ENCODE data around the gene OLFML2B. TPM values are rescaled to one million over a fixed set of nuclear protein-coding genes. Genes with fewer than 3 reads are reported as not detected.

OLFML2B gene
- total RNA-seq, 1 experiment from 2014 or later, result 1.8 TPM

DNA sequence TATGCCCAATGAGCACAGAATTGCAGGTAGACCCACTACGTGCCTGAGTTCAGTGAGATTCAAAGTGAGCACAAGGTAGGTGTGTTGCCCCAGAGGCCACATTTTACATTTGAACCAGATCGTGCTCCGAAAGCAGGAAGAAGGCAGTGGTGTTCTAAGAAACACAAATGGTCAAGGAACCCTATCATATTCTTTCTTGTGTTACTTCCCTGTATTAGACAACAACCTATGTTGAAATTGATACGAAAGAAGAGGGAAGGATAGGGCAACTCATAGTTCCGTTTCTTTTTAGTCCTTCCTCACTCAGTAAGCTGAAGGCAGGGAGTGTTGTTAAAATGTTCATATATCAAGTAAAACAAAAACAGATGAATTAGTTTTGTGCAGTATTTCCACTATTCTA lies 33.9 kb downstream of the OLFML2B start:
- H3K36me3 ChIP-seq, result no peaks in the 10 kb centered on the region
- peaks cover 17% of the 10 kb centered on the region for H3K9me3 ChIP-seq (replicated peaks)
- H3K4me3 ChIP-seq, result no peak overlapping the region
- H3K27me3 ChIP-seq (replicated peaks), result no peaks in the 10 kb centered on the region
- DNase-seq (ENCODE audit: low read depth in 1 of 2, low spot score in 2 of 2), result no peak
- H3K4me1 ChIP-seq (replicated peaks), result peaks cover 8% of the 10 kb centered on the region
- H3K27ac ChIP-seq, result no peak overlapping the region

DNA sequence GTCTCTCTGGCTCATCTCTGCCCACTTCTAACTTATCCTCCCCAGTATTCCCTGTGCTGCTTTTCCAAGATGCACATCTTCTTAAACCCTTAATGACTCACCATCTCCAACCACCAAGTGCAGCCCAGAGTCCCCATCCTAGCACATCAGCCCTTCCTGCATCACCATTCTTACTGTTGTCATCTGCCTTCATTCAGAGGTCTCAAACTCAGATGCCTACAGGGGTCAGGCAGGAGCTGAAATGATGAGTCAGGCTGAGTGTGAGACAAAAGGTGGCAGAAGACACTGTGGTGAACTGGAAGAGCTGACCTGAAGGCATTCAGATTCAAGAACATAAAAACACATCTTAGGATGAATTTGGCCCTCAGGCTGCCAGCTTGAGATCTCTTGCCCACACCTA lies 34.6 kb downstream of the OLFML2B start:
- Histone ChIP-seq H3K27me3 (replicated peaks) (no peaks in the 10 kb centered on the region), H3K9me3 (replicated peaks) (peaks cover 17% of the 10 kb centered on the region), H3K27ac (no peak overlapping the region), H3K36me3 (no peaks in the 10 kb centered on the region), H3K4me3 (no peak overlapping the region), H3K4me1 (replicated peaks) (peaks cover 8% of the 10 kb centered on the region)
- no peak for DNase-seq (ENCODE audit: low read depth in 1 of 2, low spot score in 2 of 2)

DNA sequence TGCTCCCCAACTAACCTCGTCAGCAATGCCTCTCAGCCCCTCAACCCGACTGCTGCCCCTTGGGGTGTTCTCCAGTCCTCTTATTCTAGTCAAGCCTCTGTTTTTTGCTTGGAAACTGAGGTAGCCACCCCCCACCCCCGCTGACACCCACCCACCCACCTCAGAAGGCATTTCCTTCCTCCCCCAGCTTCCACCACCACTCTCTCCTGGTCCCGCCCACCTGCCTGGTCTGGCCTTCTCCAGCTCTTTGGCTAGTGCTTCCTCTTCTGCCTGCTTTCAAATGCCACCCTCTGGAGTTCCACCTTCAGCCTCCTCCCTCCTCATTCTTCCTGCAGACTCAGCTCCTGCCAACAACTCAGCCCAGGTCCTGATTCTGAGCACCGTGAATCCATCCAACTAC lies 35.3 kb downstream of the OLFML2B start:
- Histone ChIP-seq H3K27me3 (replicated peaks) (no peaks in the 10 kb centered on the region), H3K36me3 (no peaks in the 10 kb centered on the region), H3K9me3 (replicated peaks) (peaks cover 17% of the 10 kb centered on the region), H3K4me3 (no peak overlapping the region), H3K4me1 (replicated peaks) (peaks cover 8% of the 10 kb centered on the region), H3K27ac (no peak overlapping the region)
- no peak for DNase-seq (ENCODE audit: low read depth in 1 of 2, low spot score in 2 of 2)

DNA sequence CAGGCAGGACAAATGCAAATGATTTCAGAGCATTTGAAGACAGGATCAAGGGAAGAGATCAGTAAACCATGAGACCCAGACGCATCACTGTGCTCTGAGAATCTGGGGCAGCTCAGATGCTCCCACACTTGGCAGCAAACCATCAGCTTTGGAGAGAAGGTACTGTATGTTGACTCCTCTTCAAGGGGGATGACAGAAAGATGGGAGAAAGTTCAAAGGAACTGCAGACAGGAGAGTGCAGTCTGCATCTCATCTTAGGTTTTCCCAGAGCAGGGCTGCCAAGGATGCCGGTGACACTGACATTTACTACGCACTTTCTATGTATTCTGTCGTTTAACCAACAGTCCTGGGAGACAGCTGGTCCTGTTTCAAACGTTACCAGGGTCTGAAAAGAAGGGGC lies 35.8 kb downstream of the OLFML2B start:
- no peak overlapping the region for H3K27ac ChIP-seq
- H3K4me3 ChIP-seq, result no peak overlapping the region
- no peak for DNase-seq (ENCODE audit: low read depth in 1 of 2, low spot score in 2 of 2)
- peaks cover 8% of the 10 kb centered on the region for H3K4me1 ChIP-seq (replicated peaks)
- no peaks in the 10 kb centered on the region for H3K36me3 ChIP-seq
- peaks cover 17% of the 10 kb centered on the region for H3K9me3 ChIP-seq (replicated peaks)
- no peaks in the 10 kb centered on the region for H3K27me3 ChIP-seq (replicated peaks)

DNA sequence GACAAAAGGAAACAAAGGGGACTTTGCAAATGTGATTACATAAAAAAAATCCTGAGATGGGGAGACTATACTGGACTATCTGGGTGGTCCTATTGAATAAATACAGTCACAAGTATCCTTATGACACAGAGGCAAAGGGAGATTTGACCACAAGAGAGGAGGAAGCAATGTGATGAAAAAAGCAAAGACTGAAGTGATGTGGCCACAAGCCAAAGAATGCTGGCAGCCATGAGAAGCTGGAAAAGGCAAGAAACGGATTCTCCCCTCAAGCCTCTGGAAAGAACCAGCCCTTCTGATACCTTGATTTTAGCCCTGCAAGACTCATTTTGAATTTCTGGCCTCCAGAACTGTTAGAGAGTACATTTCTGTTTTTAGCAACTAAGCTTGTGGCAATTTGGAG lies 36.4 kb downstream of the OLFML2B start:
- Histone ChIP-seq H3K36me3 (no peaks in the 10 kb centered on the region), H3K27me3 (replicated peaks) (no peaks in the 10 kb centered on the region), H3K27ac (no peak overlapping the region), H3K9me3 (replicated peaks) (peaks cover 17% of the 10 kb centered on the region), H3K4me3 (no peak overlapping the region), H3K4me1 (replicated peaks) (peaks cover 8% of the 10 kb centered on the region)
- DNase-seq (ENCODE audit: low read depth in 1 of 2, low spot score in 2 of 2), result peak in 1 of 2 experiments; percentile 35

DNA sequence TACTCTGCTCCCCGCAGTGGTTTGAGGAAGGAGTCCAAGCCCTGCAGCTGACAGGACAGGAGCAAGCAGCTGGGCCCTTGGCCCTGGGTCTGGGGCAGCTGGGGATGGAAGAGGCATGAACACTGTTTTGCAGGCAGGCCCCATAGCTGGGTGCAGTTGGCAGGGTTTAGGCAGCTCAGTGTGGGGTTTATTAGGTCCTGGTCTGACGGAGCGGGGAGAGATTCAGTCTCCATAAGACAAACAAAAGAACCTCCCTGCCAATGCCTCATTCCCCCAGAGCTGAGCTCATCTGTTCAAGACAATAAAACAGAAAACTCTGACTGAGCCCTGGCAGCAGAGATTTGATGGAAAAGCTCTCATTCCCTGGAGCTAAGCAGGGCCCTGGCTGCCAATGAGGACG lies 37.3 kb downstream of the OLFML2B start:
- H3K4me3 ChIP-seq, result no peak overlapping the region
- peaks cover 8% of the 10 kb centered on the region for H3K4me1 ChIP-seq (replicated peaks)
- H3K27me3 ChIP-seq (replicated peaks), result no peaks in the 10 kb centered on the region
- no peak overlapping the region for H3K27ac ChIP-seq
- H3K36me3 ChIP-seq, result no peaks in the 10 kb centered on the region
- H3K9me3 ChIP-seq (replicated peaks), result peaks cover 13% of the 10 kb centered on the region
- DNase-seq (ENCODE audit: low read depth in 1 of 2, low spot score in 2 of 2), result no peak

DNA sequence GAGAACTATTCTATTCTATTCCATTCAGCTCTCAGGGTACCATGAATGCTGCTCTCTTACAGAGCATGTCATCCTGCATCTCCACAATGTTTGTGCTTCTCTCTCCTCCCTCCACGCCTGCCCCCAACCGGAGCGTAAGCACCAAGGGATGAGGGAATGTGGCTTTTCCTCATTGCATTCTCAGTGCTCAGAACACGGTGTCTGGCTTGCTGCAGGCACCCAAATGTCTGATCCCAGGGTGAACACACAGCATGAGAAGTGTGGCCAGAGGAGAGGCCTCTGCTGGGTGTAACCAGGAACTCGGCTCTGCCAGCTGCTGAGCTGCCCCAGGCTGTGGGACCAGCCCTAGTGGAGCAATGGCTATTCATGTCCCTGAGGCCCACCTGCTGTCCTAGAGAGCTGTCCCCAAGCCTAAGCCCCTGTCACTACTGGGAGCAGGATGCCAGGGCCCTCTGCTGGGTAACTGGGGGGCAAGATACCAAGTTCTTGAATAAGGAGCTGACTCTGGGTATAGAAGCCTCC lies 38.3 kb downstream of the OLFML2B start:
- Histone ChIP-seq H3K4me1 (replicated peaks) (peaks cover 8% of the 10 kb centered on the region), H3K4me3 (no peak overlapping the region), H3K9me3 (replicated peaks) (peaks cover 13% of the 10 kb centered on the region), H3K27ac (no peak overlapping the region), H3K36me3 (no peaks in the 10 kb centered on the region), H3K27me3 (replicated peaks) (no peaks in the 10 kb centered on the region)
- DNase-seq (ENCODE audit: low read depth in 1 of 2, low spot score in 2 of 2), result no peak

DNA sequence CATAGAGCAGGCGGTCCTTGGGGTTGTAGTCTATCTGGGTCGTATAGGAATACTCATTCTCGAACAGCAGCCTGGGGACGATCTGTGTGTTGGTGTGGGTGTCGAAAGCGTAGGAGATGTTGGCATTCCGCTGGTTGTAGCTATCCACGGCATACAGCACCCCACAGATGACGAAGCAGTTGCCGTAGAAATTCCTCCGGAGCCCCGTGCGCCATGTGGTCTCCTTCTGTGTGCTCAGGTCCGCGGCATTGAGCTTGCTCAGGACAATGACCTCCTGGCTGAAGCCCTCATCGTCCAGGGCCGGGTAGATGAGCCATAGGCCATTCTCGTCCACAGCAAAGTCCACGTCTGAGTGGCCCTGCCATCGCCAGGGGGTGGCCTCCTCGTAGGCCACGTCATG lies 39.9 kb downstream of the OLFML2B start:
- no peak overlapping the region for H3K4me3 ChIP-seq
- H3K27me3 ChIP-seq (replicated peaks), result no peaks in the 10 kb centered on the region
- no peak for DNase-seq (ENCODE audit: low read depth in 1 of 2, low spot score in 2 of 2)
- peaks cover 8% of the 10 kb centered on the region for H3K4me1 ChIP-seq (replicated peaks)
- H3K36me3 ChIP-seq, result no peaks in the 10 kb centered on the region
- no peak overlapping the region for H3K27ac ChIP-seq
- peaks cover 10% of the 10 kb centered on the region for H3K9me3 ChIP-seq (replicated peaks)

DNA sequence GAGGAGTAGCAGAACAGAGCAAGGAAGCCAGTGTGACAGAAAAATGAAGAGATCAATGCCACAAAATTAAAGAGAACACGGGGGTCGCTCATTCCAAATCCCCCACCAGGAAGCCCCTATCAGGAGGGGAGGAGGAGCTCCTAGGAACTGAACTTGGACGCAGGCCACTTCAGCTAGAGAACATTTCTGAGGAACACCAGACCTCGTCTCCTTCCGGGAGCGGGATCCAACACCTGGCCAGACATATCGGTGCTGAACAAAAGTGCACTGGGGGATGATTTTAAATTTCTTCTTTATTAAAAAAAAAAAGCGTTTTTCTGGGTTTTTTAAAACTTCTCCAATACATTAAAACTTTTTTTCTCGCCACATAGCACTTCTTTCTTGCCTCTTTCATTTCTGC lies 40.8 kb downstream of the OLFML2B start:
- H3K4me1 ChIP-seq (replicated peaks), result peaks cover 8% of the 10 kb centered on the region
- H3K36me3 ChIP-seq, result no peaks in the 10 kb centered on the region
- H3K27ac ChIP-seq, result no peak overlapping the region
- no peaks in the 10 kb centered on the region for H3K27me3 ChIP-seq (replicated peaks)
- peaks cover 7% of the 10 kb centered on the region for H3K9me3 ChIP-seq (replicated peaks)
- DNase-seq (ENCODE audit: low read depth in 1 of 2, low spot score in 2 of 2), result no peak
- H3K4me3 ChIP-seq, result no peak overlapping the region

DNA sequence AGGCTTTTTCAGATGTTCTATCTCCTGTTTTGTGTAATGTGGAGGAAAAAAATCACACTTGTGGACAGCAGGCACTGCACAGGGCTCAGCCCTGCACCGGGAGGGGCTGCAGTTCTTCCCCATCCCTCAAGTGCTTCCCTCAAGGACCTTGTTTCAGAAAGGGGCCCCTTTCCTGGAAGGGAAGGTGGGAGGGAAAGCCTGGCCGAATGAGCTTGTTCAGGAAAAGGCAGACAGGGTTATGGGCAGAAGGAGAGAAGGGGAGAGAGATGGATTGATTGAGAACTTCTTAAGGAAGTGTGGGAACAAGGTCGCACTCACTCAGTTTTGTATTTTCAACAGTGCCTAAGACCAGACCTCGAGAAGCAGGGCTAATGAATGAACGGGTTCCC lies 41.2 kb downstream of the OLFML2B start:
- H3K27me3 ChIP-seq (replicated peaks), result no peaks in the 10 kb centered on the region
- H3K4me1 ChIP-seq (replicated peaks), result peaks cover 8% of the 10 kb centered on the region
- peaks cover 3% of the 10 kb centered on the region for H3K9me3 ChIP-seq (replicated peaks)
- H3K36me3 ChIP-seq, result no peaks in the 10 kb centered on the region
- no peak overlapping the region for H3K27ac ChIP-seq
- no peak overlapping the region for H3K4me3 ChIP-seq
- no peak for DNase-seq (ENCODE audit: low read depth in 1 of 2, low spot score in 2 of 2)

DNA sequence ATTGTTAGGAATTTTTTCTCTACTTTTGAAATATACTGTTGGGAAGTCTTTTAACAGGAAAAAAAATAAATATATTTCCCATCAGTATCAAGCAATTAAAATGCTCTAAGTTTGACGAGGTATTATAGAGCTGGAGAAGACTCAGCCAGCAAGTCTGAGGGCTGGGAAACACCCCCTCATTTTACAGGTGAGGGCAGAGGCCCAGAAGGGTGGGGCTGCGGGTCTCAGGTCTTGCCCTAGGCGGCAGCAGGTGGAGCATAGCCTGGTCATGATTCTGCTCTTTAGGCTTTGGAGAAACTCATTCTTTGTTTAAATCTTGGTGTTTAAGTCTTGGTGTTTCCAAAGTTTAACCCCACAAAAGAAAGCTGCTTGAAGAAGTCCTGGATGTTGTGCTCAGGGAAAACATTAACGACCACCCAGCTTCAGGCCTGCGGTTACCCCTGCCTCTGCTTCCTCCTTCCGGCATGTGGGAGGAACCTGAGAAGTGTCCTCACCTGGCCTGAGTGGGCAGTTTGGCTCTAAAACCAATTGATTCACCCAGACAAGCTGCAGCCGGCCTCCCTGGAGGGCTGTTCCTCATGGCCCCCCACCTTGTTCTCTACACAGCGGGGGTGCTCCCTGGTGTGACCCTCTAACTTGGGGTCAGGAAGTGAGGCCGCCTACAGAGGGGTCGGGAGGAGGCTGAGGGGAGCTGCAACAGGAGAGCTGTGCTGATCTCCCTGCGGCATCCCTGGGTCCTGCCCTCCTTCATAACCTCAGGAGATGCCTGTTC lies 41.7 kb downstream of the OLFML2B start:
- no peak overlapping the region for H3K4me3 ChIP-seq
- H3K27me3 ChIP-seq (replicated peaks), result no peaks in the 10 kb centered on the region
- peaks cover 8% of the 10 kb centered on the region for H3K4me1 ChIP-seq (replicated peaks)
- no peaks in the 10 kb centered on the region for H3K9me3 ChIP-seq (replicated peaks)
- no peak for DNase-seq (ENCODE audit: low read depth in 1 of 2, low spot score in 2 of 2)
- no peak overlapping the region for H3K27ac ChIP-seq
- no peaks in the 10 kb centered on the region for H3K36me3 ChIP-seq

DNA sequence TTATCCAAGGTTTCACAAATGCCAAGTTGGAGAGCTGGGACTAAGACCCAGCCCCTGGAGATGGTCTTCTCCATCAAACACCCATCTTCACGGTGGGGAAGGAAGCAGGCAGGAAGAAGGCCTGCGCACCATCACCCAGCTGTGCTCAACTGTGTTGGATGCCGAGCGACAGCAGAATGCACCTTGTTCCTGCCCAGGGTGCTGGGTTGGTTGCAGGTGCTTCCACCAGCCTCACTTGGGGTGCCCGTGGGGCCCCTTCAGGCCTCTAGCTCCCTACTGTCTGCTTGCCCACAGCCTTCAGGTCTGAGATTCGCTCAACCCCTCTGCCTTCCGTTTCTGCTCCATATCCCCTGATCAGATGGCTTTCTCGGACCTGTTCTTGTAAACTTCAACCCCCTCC lies 42.5 kb downstream of the OLFML2B start:
- Histone ChIP-seq H3K4me3 (no peak overlapping the region), H3K4me1 (replicated peaks) (peaks cover under 1% of the 10 kb centered on the region), H3K27ac (no peak overlapping the region), H3K27me3 (replicated peaks) (no peaks in the 10 kb centered on the region), H3K9me3 (replicated peaks) (no peaks in the 10 kb centered on the region), H3K36me3 (no peaks in the 10 kb centered on the region)
- DNase-seq (ENCODE audit: low read depth in 1 of 2, low spot score in 2 of 2), result no peak

DNA sequence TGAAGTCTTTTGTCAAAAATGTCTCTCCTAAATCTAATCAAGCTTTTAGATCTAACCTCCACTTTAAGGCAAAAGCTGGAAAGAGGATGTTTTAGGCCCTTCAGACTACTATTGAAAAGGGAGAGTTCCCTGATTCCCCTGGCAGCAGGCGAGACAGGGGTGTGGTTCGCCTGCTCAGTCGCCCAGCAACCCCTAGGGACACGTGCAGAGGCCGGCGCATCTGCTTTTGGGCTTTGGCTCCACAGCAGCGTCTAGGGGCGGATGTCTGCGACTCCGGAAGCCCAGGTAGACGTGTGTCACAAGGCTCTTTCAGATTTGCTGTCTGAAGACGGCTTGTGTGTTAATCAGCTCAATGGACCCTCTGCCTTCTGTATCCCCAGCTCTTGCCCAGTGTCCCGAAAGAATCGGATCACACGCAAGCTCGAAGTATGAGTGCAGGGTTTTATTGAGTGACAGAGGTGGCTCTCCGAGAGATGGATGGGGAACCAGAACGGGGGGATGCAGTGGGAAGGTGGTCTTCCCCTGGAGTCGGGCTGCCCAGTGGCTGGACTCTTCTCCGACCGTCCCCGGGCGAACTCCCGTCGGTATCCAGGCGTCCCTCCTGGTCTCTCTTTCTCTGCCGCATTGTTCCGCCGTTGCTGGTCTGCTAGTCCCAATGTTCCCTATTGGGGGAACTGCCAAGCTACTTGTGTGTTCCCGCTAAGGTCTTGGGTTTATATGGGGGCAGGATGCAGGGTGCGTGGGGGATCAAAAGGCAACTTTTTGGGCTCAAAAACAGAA lies 45.5 kb downstream of the OLFML2B start:
- Histone ChIP-seq H3K4me1 (replicated peaks) (no peaks in the 10 kb centered on the region), H3K9me3 (replicated peaks) (no peaks in the 10 kb centered on the region), H3K36me3 (no peaks in the 10 kb centered on the region), H3K27me3 (replicated peaks) (no peaks in the 10 kb centered on the region), H3K27ac (no peak overlapping the region), H3K4me3 (no peak overlapping the region)
- DNase-seq (ENCODE audit: low read depth in 1 of 2, low spot score in 2 of 2), result no peak
